ENCODE results near the gene TRIM68. TPM values are rescaled to one million over a fixed set of nuclear protein-coding genes. Genes with fewer than 3 reads are reported as not detected.

The TRIM68 gene
- total and polyA plus RNA-seq, 2 of the 13 experiments (the other 11 are each of a cell fraction or from before 2014, with no cell fraction given): not detected

GRCh38 chr11:4565371-4565770 lies 42.7 kb downstream of the TRIM68 start:
- 27% methylated on average over 3 of the region's 3 CpGs for WGBS (ENCODE audit: low lambda C conversion rate)
- Histone ChIP-seq H4K20me1 (ENCODE audit: insufficient read depth, low read length) (no peaks in the 10 kb centered on the region), H2AFZ (ENCODE audit: low read length) (no peak overlapping the region), H3K4me2 (ENCODE audit: low read depth, low read length) (no peak overlapping the region), H3K27me3 (ENCODE audit: control insufficient read depth in 1 of 2, insufficient read depth in 2 of 2, low read length in 2 of 2) (peaks cover 0 to 28% of the 10 kb centered on the region in 2 experiments; a peak in 3 of 5 replicates), H3K4me1 (ENCODE audit: insufficient read depth, low read length) (no peaks in the 10 kb centered on the region), H3K79me2 (ENCODE audit: insufficient read depth, low read length) (no peaks in the 10 kb centered on the region), H3K9ac (ENCODE audit: insufficient read depth, low read depth, low read length) (no peak overlapping the region), H3K9me3 (ENCODE audit: low read length) (no peaks in the 10 kb centered on the region), H3K27ac (ENCODE audit: extremely low read length, insufficient read depth, low read length) (no peak overlapping the region), H3K4me3 (replicated peaks in 1 of 3; ENCODE audit: insufficient read depth in 1 of 3, low read depth in 2 of 3, low read length in 3 of 3) (no peak overlapping the region), H3K36me3 (replicated peaks in 1 of 2; ENCODE audit: control insufficient read depth in 1 of 2, insufficient read depth in 2 of 2, low read length in 2 of 2) (no peaks in the 10 kb centered on the region)
- FAIRE-seq (no peak), DNase-seq (ENCODE audit: low spot score) (no peak), ATAC-seq (no peak)
- intact Hi-C loops (cut with micrococcal nuclease; ENCODE audit: unreplicated experiment) (no loop called here), in situ Hi-C loops (cut with HindIII; ENCODE audit: extremely low pct_ligation_motif_present, low pct_unique_long_range_greater_than_20kb) (no loop called here)
- TF ChIP-seq NFKB2 (CRISPR knock-in tag; IDR thresholded peaks at IDR 0.05; ENCODE audit: borderline replicate concordance) (no peak), ARNT (IDR thresholded peaks at IDR 0.05) (no peak), POLR2AphosphoS5 (IDR thresholded peaks at IDR 0.05; ENCODE audit: low read depth, low read length) (no peak), TBL1XR1 (IDR thresholded peaks at IDR 0.05; ENCODE audit: borderline replicate concordance, low read length, partially characterized antibody) (no peak)
- CTCF ChIA-PET (ENCODE audit: low intra/inter-chr PET ratio, low total read pairs): no interaction called here
- no TSS peak for BruUV-seq (replicated peaks)
- POLR2A ChIA-PET: no interaction called here

- no peak overlapping the region for H3K9ac ChIP-seq (ENCODE audit: insufficient read depth, low read depth, low read length)
- FAIRE-seq (no peak), ATAC-seq (no peak), DNase-seq (ENCODE audit: low spot score) (no peak)
- H2AFZ ChIP-seq (ENCODE audit: low read length): no peak overlapping the region
- no peak overlapping the region for H3K4me3 ChIP-seq (replicated peaks in 1 of 3; ENCODE audit: insufficient read depth in 1 of 3, low read depth in 2 of 3, low read length in 3 of 3)
- ChIA-PET CTCF (ENCODE audit: low intra/inter-chr PET ratio, low total read pairs) (no interaction called here), POLR2A (no interaction called here)
- no peaks in the 10 kb centered on the region for H3K9me3 ChIP-seq (ENCODE audit: low read length)
- no peak overlapping the region for H3K27ac ChIP-seq (ENCODE audit: extremely low read length, insufficient read depth, low read length)
- no peak overlapping the region for H3K4me2 ChIP-seq (ENCODE audit: low read depth, low read length)
- intact Hi-C loops (cut with micrococcal nuclease; ENCODE audit: unreplicated experiment) (no loop called here), in situ Hi-C loops (cut with HindIII; ENCODE audit: extremely low pct_ligation_motif_present, low pct_unique_long_range_greater_than_20kb) (no loop called here)
- H3K4me1 ChIP-seq (ENCODE audit: insufficient read depth, low read length): no peaks in the 10 kb centered on the region
- H4K20me1 ChIP-seq (ENCODE audit: insufficient read depth, low read length): no peaks in the 10 kb centered on the region
- WGBS (ENCODE audit: low lambda C conversion rate): 35% methylated on average over 1 of the region's 1 CpG
- no peaks in the 10 kb centered on the region for H3K27me3 ChIP-seq (ENCODE audit: control insufficient read depth in 1 of 2, insufficient read depth in 2 of 2, low read length in 2 of 2)
- TF ChIP-seq MYC (CRISPR knock-in tag; IDR thresholded peaks at IDR 0.05; ENCODE audit: borderline replicate concordance) (no peak), SALL1 (CRISPR knock-in tag; IDR thresholded peaks at IDR 0.05) (no peak), LBX2 (CRISPR knock-in tag; IDR thresholded peaks at IDR 0.05; ENCODE audit: borderline replicate concordance) (no peak), RCOR2 (CRISPR knock-in tag; IDR thresholded peaks at IDR 0.05) (no peak), DZIP1 (CRISPR knock-in tag; IDR thresholded peaks at IDR 0.05) (no peak)
- no TSS peak for BruUV-seq (replicated peaks)
- H3K79me2 ChIP-seq (ENCODE audit: insufficient read depth, low read length): no peaks in the 10 kb centered on the region
- H3K36me3 ChIP-seq (replicated peaks in 1 of 2; ENCODE audit: control insufficient read depth in 1 of 2, insufficient read depth in 2 of 2, low read length in 2 of 2): no peaks in the 10 kb centered on the region
These were observed 47.6 kb downstream of the TRIM68 start for GRCh38 chr11:4560467-4560866.

All from HepG2 (cell line).